Thyroid gland (tissue), 4 donors: ENCODE results near the gene KANSL2. TPM values are rescaled to one million over a fixed set of nuclear protein-coding genes. Genes with fewer than 3 reads are reported as not detected.

Experiments
- DNase-seq, 2 donors: peaks; one replicate each; pipeline ENCODE4 v3.0.0-alpha.2; 2019
- H3K27ac ChIP-seq, 3 donors: fragments of 200-600 bp; sonication (generic); 1 replicate in 2 of 3; 2 replicates in 1 of 3; pipeline ENCODE4 v1.5.1; 2016 to 2019; ENCODE audit warnings: mild to moderate bottlenecking in 1 of 3, moderate library complexity in 1 of 3
- H3K27me3 ChIP-seq: fragments of 200-600 bp; sonication (generic); one replicate; pipeline ENCODE4 v1.5.1; 2019
- H3K36me3 ChIP-seq, 2 donors: fragments of 200-600 bp; sonication (generic); one replicate each; pipeline ENCODE4 v1.5.1; 2016 to 2019
- H3K4me1 ChIP-seq, 2 donors: fragments of 200-600 bp; sonication (generic); one replicate each; pipeline ENCODE4 v1.5.1; 2017 to 2019
- H3K4me3 ChIP-seq, 3 donors: fragments of 200-600 bp; sonication (generic); replicated peaks in 1 of 3; 1 replicate in 2 of 3; 2 replicates in 1 of 3; pipeline ENCODE4 v1.5.1; 2016; ENCODE audit warnings: mild to moderate bottlenecking in 1 of 3
- H3K9me3 ChIP-seq: fragments of 200-600 bp; sonication (generic); one replicate; pipeline ENCODE4 v1.5.1; 2017
- CTCF ChIP-seq, 6 experiments: fragments of 200-600 bp in 3 of 6; fragments of 450-650 bp in 3 of 6; sonication (generic) in 3 of 6; IDR thresholded peaks; one replicate each; pipeline ENCODE4 v1.5.1; 2016 to 2019; ENCODE audit warnings: antibody characterized with exemption in 6 of 6, mild to moderate bottlenecking in 2 of 6, inconsistent platforms in 1 of 6, moderate library complexity in 1 of 6
- POLR2A ChIP-seq, 2 donors: fragments of 450-650 bp; IDR thresholded peaks; one replicate each; pipeline ENCODE4 v1.6.1; 2017; ENCODE audit warnings: antibody characterized with exemption in 2 of 2, mild to moderate bottlenecking in 2 of 2, moderate library complexity in 1 of 2
- WGBS, 2 donors: methylation state at CpG; one replicate each; pipeline ENCODE4 v1.1.5; 2017; 5-methylcytosine and 5-hydroxymethylcytosine counted together
- intact Hi-C: fragments of 100-400 bp; cut with DNase I; formaldehyde crosslinking; loops from one replicate; pipeline ENCODE4 v1.15.1; 2023
- total RNA-seq, 4 donors: library from RNA; depleted of rRNA; stranded (reverse); fragments of >200 nt; gene quantifications; one replicate each; pipeline ENCODE4 v1.2.3, GENCODE V29; 2016

The KANSL2 gene
- total RNA-seq, 4 donors from 2014 or later, result 31.8 to 64.7 (median 45.4) TPM

DNA sequence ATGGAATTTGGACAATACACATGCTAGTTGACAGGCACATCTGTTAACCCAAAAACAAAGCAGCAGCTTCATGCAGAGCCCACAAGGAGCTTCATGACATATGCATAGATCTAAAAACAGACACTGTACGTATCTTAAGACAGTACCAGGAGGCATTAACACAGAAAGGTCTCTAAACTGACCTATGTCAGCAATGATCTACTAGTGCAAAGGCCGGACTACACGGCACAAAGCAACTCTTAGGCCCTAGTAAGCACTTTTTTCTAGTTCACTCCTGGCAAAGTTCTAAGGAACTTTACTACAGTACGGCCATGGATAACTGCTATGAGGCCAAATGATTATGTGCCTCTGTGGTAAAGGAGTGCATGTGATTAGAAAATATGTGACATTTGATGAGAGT is 8.4 kb upstream of the KANSL2 start:
- Histone ChIP-seq H3K36me3 (peaks cover 28 to 34% of the 10 kb centered on the region in 2 donors), H3K9me3 (no peaks in the 10 kb centered on the region), H3K27ac (no peak overlapping the region), H3K4me1 (no peaks in the 10 kb centered on the region), H3K4me3 (no peak overlapping the region), H3K27me3 (no peaks in the 10 kb centered on the region)
- TF ChIP-seq POLR2A (IDR thresholded peaks at IDR 0.05) (no peak), CTCF (IDR thresholded peaks at IDR 0.05) (no peak)
- intact Hi-C loops, result no loop called here
- DNase-seq, result no peak
- 90 to 98% methylated on average over 4 of the region's 4 CpGs for WGBS, 2 donors

DNA sequence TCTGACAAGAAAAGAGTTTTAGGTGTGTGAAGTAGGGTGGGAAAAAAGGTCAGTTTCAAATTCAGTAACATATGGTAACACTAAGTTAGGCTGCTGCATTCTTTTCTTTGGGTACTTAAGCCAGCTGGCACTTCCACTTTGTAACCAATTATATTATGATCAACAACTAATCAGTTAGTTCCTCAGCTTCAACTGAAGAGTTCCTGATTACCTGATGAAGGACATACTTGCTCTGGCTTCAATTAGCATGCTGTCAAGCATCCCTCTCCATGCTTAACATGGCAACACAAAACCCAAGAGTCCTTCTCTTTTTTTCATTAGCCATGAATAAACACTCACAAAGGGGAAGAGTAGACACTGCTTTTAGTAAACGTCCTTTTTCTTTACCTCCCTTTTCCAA is 6.8 kb upstream of the KANSL2 start:
- H3K27ac ChIP-seq, result no peak overlapping the region
- H3K9me3 ChIP-seq, result no peaks in the 10 kb centered on the region
- no peaks in the 10 kb centered on the region for H3K27me3 ChIP-seq
- peaks cover 17 to 18% of the 10 kb centered on the region in 2 donors for H3K36me3 ChIP-seq
- H3K4me1 ChIP-seq, result no peaks in the 10 kb centered on the region
- H3K4me3 ChIP-seq, result no peak overlapping the region
- DNase-seq, result no peak
- TF ChIP-seq POLR2A (IDR thresholded peaks at IDR 0.05), result no peak
- intact Hi-C loops, result no loop called here
- 55 to 56% methylated on average over 1 of the region's 1 CpG for WGBS, 2 donors

DNA sequence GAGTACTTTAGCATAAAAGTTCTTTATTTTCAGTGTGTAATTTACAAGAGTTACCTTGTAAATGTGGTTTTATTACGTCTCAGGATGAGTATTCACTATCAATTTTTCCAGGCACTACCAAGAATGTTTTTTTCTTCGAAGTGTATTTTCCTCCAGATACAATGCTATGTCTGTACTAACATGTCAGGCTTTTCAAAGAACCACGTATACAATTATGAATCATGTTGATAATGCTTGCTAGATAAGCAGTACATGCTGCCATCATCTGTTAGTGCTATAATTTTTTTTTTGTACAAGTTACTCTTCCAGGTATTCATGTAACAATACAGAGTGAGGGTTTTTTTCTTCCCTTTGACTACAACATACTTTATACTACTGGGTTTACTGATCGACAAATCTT is 5.6 kb upstream of the KANSL2 start:
- no peak overlapping the region for H3K4me3 ChIP-seq
- intact Hi-C loops, result no loop called here
- H3K27ac ChIP-seq, result no peak overlapping the region
- peaks cover 0 to 2% of the 10 kb centered on the region in 2 donors for H3K4me1 ChIP-seq
- no peaks in the 10 kb centered on the region for H3K27me3 ChIP-seq
- peaks cover 4 to 6% of the 10 kb centered on the region in 2 donors for H3K36me3 ChIP-seq
- TF ChIP-seq CTCF (IDR thresholded peaks at IDR 0.05) (no peak), POLR2A (IDR thresholded peaks at IDR 0.05) (no peak)
- DNase-seq, result no peak
- 93 to 94% methylated on average over 4 of the region's 4 CpGs for WGBS, 2 donors
- no peaks in the 10 kb centered on the region for H3K9me3 ChIP-seq

DNA sequence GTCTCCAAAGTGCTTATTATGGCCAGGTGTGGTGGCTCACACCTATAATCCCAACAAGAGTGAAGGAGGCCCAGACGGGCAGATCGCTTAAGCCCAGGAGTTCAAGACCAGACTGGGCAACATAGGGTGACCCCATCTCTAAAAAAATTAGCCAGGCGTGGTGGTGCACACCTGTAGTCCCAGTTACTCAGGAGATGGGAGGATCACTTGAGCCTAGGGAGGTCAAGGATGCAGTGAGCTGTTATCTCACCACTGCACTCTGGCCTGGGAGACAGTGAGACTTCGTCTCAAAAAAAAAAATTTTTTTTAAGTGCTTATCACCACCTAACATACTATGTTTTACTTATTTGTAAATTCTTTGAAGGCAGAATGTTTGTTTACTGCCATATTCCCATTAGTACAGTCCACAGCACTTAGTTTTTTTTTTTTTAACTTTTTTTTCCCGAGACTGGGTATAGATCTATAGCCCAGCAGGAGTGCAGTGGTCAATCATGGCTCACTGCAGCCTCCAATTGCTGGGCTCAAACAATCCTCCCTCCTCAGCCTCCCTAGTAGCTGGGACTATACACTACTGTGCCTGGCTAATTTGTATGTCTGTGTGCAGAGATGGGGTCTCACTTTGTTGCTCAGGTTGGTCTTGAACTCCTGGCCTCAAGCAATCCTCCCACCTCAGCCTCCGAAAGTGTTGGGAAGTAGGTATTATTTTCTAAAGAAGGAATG is 4.7 kb upstream of the KANSL2 start:
- TF ChIP-seq POLR2A (IDR thresholded peaks at IDR 0.05), result no peak
- TF ChIP-seq CTCF (IDR thresholded peaks at IDR 0.05), result no peak
- no peak for DNase-seq
- WGBS, 2 donors, result 87% methylated on average over 6 of the region's 6 CpGs
- Histone ChIP-seq H3K36me3 (peaks cover 4% of the 10 kb centered on the region in 2 donors), H3K4me3 (no peak overlapping the region), H3K4me1 (peaks cover 0 to 3% of the 10 kb centered on the region in 2 donors), H3K27me3 (no peaks in the 10 kb centered on the region), H3K27ac (no peak overlapping the region), H3K9me3 (no peaks in the 10 kb centered on the region)
- intact Hi-C loops, result no loop called here

GRCh38 chr12:48686037-48686595 is 4.1 kb upstream of the KANSL2 start:
- no peak overlapping the region for H3K27ac ChIP-seq
- DNase-seq, result no peak
- no peak overlapping the region for H3K4me3 ChIP-seq
- no peak for TF ChIP-seq POLR2A (IDR thresholded peaks at IDR 0.05)
- TF ChIP-seq CTCF (IDR thresholded peaks at IDR 0.05), result no peak
- peaks cover 4% of the 10 kb centered on the region in 2 donors for H3K36me3 ChIP-seq
- H3K4me1 ChIP-seq, result peaks cover 0 to 6% of the 10 kb centered on the region in 2 donors
- WGBS, 2 donors, result 56 to 61% methylated on average over 3 of the region's 3 CpGs
- H3K9me3 ChIP-seq, result no peaks in the 10 kb centered on the region
- H3K27me3 ChIP-seq, result no peaks in the 10 kb centered on the region
- intact Hi-C loops, result no loop called here
